Measurements from ENCODE around the gene CPLX4. TPM values are rescaled to one million over a fixed set of nuclear protein-coding genes. Genes with fewer than 3 reads are reported as not detected.

CPLX4 gene
- total RNA-seq (2014; rRNA removed; shearing (Covaris generic)), result not detected in 2 replicates

GRCh38 chr18:59318460-59319050 lies at the start of gene CPLX4:
CPLX4 (minus strand) TSS chr18:59318649; CDS start chr18:59318462, 187 bp downstream.
- no peak for DNase-seq (ENCODE audit: low spot score)

GRCh38 chr18:59360381-59360780 lies 41.9 kb upstream of the CPLX4 start:
- DNase-seq (ENCODE audit: low spot score), result no peak

- DNase-seq (ENCODE audit: low spot score), result no peak
Observed at GRCh38 chr18:59359576-59359952, 41.1 kb upstream of the CPLX4 start.

- peak; percentile 85 for DNase-seq (ENCODE audit: low spot score)
Observed at GRCh38 chr18:59358712-59359575, 40.5 kb upstream of the CPLX4 start, which contains the start of gene LMAN1. LMAN1 (minus strand) TSS chr18:59359265; CDS start chr18:59359244, 21 bp downstream.

- no peak for DNase-seq (ENCODE audit: low spot score)
Observed at GRCh38 chr18:59358414-59358711, 39.9 kb upstream of the CPLX4 start.

GRCh38 chr18:59357928-59358327 lies 39.5 kb upstream of the CPLX4 start:
- DNase-seq (ENCODE audit: low spot score), result peak; percentile 19

- no peak for DNase-seq (ENCODE audit: low spot score)
Observed at GRCh38 chr18:59354731-59355130, 36.3 kb upstream of the CPLX4 start.

GRCh38 chr18:59353079-59353680 lies 34.7 kb upstream of the CPLX4 start:
- DNase-seq (ENCODE audit: low spot score), result no peak

GRCh38 chr18:59352250-59352855 lies 33.9 kb upstream of the CPLX4 start:
- no peak for DNase-seq (ENCODE audit: low spot score)

- DNase-seq (ENCODE audit: low spot score), result no peak
Observed at GRCh38 chr18:59345556-59345955, 27.1 kb upstream of the CPLX4 start.

- DNase-seq (ENCODE audit: low spot score), result no peak
Observed at GRCh38 chr18:59344996-59345395, 26.5 kb upstream of the CPLX4 start.

- no peak for DNase-seq (ENCODE audit: low spot score)
Observed at GRCh38 chr18:59343926-59344325, 25.5 kb upstream of the CPLX4 start.

GRCh38 chr18:59340817-59341216 lies 22.4 kb upstream of the CPLX4 start:
- no peak for DNase-seq (ENCODE audit: low spot score)

- DNase-seq (ENCODE audit: low spot score), result no peak
Observed at GRCh38 chr18:59340312-59340711, 21.9 kb upstream of the CPLX4 start.

- DNase-seq (ENCODE audit: low spot score), result no peak
Observed at GRCh38 chr18:59332986-59333385, 14.5 kb upstream of the CPLX4 start.

GRCh38 chr18:59328683-59329082 lies 10.2 kb upstream of the CPLX4 start:
- DNase-seq (ENCODE audit: low spot score), result no peak

GRCh38 chr18:59325965-59326364 lies 7.5 kb upstream of the CPLX4 start:
- no peak for DNase-seq (ENCODE audit: low spot score)

- DNase-seq (ENCODE audit: low spot score), result no peak
Observed at GRCh38 chr18:59324623-59324971, 6.1 kb upstream of the CPLX4 start.

GRCh38 chr18:59323931-59324622 lies 5.6 kb upstream of the CPLX4 start:
- no peak for DNase-seq (ENCODE audit: low spot score)

- DNase-seq (ENCODE audit: low spot score), result no peak
Observed at GRCh38 chr18:59311631-59312030, 6.8 kb downstream of the CPLX4 start.

- no peak for DNase-seq (ENCODE audit: low spot score)
Observed at GRCh38 chr18:59308938-59309260, 9.6 kb downstream of the CPLX4 start.

- DNase-seq (ENCODE audit: low spot score), result peak; percentile 47
Observed at GRCh38 chr18:59308248-59308937, 10.1 kb downstream of the CPLX4 start.
